Measurements from ENCODE around the gene CCDC136. TPM values are rescaled to one million over a fixed set of nuclear protein-coding genes. Genes with fewer than 3 reads are reported as not detected.

Gene CCDC136
- total and polyA plus RNA-seq, 2 experiments from 2014 or later: 27.1 to 55.7 TPM

GRCh38 chr7:128837521-128837921 lies 45.8 kb downstream of the CCDC136 start:
- no peak overlapping the region for H3K4me2 ChIP-seq
- H3K27ac ChIP-seq (ENCODE audit: low read depth): no peak overlapping the region
- no peak overlapping the region for H2AFZ ChIP-seq
- H3K27me3 ChIP-seq (ENCODE audit: insufficient read depth): 0 out of 2 replicates have a peak, but pooled peaks cover 2% of the 10 kb centered on the region
- peaks cover 3% of the 10 kb centered on the region for H3F3A ChIP-seq (replicated peaks; ENCODE audit: low read depth)
- no peak for ATAC-seq
- Mint-ChIP-seq H3K4me1 (peaks cover 20% of the 10 kb centered on the region), H3K27ac (no peak overlapping the region), H3K27me3 (ENCODE audit: insufficient read depth, low read depth, poor library complexity) (peaks cover 19% of the 10 kb centered on the region), H3K9me3 (no peaks in the 10 kb centered on the region; the same call in 2 of the 3 replicates), H3K4me3 (no peak overlapping the region), H3K36me3 (ENCODE audit: low read depth) (no peaks in the 10 kb centered on the region)
- H3K79me2 ChIP-seq (replicated peaks; ENCODE audit: insufficient read depth): no peaks in the 10 kb centered on the region
- no peaks in the 10 kb centered on the region for H3K9me2 ChIP-seq (ENCODE audit: insufficient read depth)
- no peaks in the 10 kb centered on the region for H3K36me3 ChIP-seq (ENCODE audit: insufficient read depth)
- TF ChIP-seq STAT1 (IDR thresholded peaks at IDR 0.05; ENCODE audit: unreplicated experiment) (no peak), EZH2phosphoT487 (IDR thresholded peaks at IDR 0.05; ENCODE audit: unreplicated experiment) (no peak), REST (IDR thresholded peaks at IDR 0.05; ENCODE audit: unreplicated experiment) (no peak), EZH2 (IDR thresholded peaks at IDR 0.05; ENCODE audit: low read depth, unreplicated experiment) (no peak), ZNF114 (CRISPR knock-in tag; IDR thresholded peaks at IDR 0.05) (no peak)
- TF ChIP-seq, protein P1, sequence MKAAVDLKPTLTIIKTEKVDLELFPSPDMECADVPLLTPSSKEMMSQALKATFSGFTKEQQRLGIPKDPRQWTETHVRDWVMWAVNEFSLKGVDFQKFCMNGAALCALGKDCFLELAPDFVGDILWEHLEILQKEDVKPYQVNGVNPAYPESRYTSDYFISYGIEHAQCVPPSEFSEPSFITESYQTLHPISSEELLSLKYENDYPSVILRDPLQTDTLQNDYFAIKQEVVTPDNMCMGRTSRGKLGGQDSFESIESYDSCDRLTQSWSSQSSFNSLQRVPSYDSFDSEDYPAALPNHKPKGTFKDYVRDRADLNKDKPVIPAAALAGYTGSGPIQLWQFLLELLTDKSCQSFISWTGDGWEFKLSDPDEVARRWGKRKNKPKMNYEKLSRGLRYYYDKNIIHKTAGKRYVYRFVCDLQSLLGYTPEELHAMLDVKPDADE (IDR thresholded peaks at IDR 0.05): no peak
- TF ChIP-seq, protein P2, sequence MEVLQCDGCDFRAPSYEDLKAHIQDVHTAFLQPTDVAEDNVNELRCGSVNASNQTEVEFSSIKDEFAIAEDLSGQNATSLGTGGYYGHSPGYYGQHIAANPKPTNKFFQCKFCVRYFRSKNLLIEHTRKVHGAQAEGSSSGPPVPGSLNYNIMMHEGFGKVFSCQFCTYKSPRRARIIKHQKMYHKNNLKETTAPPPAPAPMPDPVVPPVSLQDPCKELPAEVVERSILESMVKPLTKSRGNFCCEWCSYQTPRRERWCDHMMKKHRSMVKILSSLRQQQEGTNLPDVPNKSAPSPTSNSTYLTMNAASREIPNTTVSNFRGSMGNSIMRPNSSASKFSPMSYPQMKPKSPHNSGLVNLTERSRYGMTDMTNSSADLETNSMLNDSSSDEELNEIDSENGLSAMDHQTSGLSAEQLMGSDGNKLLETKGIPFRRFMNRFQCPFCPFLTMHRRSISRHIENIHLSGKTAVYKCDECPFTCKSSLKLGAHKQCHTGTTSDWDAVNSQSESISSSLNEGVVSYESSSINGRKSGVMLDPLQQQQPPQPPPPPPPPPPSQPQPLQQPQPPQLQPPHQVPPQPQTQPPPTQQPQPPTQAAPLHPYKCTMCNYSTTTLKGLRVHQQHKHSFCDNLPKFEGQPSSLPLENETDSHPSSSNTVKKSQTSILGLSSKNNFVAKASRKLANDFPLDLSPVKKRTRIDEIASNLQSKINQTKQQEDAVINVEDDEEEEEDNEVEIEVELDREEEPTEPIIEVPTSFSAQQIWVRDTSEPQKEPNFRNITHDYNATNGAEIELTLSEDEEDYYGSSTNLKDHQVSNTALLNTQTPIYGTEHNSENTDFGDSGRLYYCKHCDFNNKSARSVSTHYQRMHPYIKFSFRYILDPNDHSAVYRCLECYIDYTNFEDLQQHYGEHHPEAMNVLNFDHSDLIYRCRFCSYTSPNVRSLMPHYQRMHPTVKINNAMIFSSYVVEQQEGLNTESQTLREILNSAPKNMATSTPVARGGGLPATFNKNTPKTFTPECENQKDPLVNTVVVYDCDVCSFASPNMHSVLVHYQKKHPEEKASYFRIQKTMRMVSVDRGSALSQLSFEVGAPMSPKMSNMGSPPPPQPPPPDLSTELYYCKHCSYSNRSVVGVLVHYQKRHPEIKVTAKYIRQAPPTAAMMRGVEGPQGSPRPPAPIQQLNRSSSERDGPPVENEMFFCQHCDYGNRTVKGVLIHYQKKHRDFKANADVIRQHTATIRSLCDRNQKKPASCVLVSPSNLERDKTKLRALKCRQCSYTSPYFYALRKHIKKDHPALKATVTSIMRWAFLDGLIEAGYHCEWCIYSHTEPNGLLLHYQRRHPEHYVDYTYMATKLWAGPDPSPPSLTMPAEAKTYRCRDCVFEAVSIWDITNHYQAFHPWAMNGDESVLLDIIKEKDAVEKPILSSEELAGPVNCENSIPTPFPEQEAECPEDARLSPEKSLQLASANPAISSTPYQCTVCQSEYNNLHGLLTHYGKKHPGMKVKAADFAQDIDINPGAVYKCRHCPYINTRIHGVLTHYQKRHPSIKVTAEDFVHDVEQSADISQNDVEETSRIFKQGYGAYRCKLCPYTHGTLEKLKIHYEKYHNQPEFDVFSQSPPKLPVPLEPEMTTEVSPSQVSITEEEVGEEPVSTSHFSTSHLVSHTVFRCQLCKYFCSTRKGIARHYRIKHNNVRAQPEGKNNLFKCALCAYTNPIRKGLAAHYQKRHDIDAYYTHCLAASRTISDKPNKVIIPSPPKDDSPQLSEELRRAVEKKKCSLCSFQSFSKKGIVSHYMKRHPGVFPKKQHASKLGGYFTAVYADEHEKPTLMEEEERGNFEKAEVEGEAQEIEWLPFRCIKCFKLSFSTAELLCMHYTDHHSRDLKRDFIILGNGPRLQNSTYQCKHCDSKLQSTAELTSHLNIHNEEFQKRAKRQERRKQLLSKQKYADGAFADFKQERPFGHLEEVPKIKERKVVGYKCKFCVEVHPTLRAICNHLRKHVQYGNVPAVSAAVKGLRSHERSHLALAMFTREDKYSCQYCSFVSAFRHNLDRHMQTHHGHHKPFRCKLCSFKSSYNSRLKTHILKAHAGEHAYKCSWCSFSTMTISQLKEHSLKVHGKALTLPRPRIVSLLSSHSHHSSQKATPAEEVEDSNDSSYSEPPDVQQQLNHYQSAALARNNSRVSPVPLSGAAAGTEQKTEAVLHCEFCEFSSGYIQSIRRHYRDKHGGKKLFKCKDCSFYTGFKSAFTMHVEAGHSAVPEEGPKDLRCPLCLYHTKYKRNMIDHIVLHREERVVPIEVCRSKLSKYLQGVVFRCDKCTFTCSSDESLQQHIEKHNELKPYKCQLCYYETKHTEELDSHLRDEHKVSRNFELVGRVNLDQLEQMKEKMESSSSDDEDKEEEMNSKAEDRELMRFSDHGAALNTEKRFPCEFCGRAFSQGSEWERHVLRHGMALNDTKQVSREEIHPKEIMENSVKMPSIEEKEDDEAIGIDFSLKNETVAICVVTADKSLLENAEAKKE (CRISPR knock-in tag; IDR thresholded peaks at IDR 0.05): no peak
- TF ChIP-seq, protein P3, sequence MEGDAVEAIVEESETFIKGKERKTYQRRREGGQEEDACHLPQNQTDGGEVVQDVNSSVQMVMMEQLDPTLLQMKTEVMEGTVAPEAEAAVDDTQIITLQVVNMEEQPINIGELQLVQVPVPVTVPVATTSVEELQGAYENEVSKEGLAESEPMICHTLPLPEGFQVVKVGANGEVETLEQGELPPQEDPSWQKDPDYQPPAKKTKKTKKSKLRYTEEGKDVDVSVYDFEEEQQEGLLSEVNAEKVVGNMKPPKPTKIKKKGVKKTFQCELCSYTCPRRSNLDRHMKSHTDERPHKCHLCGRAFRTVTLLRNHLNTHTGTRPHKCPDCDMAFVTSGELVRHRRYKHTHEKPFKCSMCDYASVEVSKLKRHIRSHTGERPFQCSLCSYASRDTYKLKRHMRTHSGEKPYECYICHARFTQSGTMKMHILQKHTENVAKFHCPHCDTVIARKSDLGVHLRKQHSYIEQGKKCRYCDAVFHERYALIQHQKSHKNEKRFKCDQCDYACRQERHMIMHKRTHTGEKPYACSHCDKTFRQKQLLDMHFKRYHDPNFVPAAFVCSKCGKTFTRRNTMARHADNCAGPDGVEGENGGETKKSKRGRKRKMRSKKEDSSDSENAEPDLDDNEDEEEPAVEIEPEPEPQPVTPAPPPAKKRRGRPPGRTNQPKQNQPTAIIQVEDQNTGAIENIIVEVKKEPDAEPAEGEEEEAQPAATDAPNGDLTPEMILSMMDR (conservative IDR thresholded peaks at IDR 0.05; ENCODE audit: low read depth in 2 of 2): no peak
- H4K20me1 ChIP-seq (replicated peaks; ENCODE audit: insufficient read depth): no peaks in the 10 kb centered on the region
- no peak overlapping the region for H3K4me3 ChIP-seq
- H3K4me1 ChIP-seq (ENCODE audit: insufficient read depth): peaks cover 18% of the 10 kb centered on the region
- DNase-seq (ENCODE audit: low spot score): no peak

Data from GM23338 (cell line).